ENCODE results near the gene ORAI2.

Gene ORAI2

GRCh38 chr7:102415685-102416225 lies 17.6 kb upstream of the ORAI2 start:
- no peak for DNase-seq (ENCODE audit: low spot score)

GRCh38 chr7:102416406-102416805 lies 17.0 kb upstream of the ORAI2 start:
- DNase-seq (ENCODE audit: low spot score): no peak

GRCh38 chr7:102417105-102417504 lies 16.3 kb upstream of the ORAI2 start:
- no peak for DNase-seq (ENCODE audit: low spot score)

GRCh38 chr7:102418592-102418991 lies 14.8 kb upstream of the ORAI2 start:
- DNase-seq (ENCODE audit: low spot score): no peak

- DNase-seq (ENCODE audit: low spot score): no peak
Observed at GRCh38 chr7:102421706-102422240, 11.6 kb upstream of the ORAI2 start.

- no peak for DNase-seq (ENCODE audit: low spot score)
Observed at GRCh38 chr7:102424129-102424551, 9.2 kb upstream of the ORAI2 start.

- DNase-seq (ENCODE audit: low spot score): no peak
Observed at GRCh38 chr7:102424787-102425218, 8.6 kb upstream of the ORAI2 start.

- DNase-seq (ENCODE audit: low spot score): no peak
Observed at GRCh38 chr7:102425639-102426267, 7.6 kb upstream of the ORAI2 start.

- no peak for DNase-seq (ENCODE audit: low spot score)
Observed at GRCh38 chr7:102426268-102427018, 6.9 kb upstream of the ORAI2 start.

GRCh38 chr7:102427019-102427405 lies 6.4 kb upstream of the ORAI2 start:
- no peak for DNase-seq (ENCODE audit: low spot score)

GRCh38 chr7:102429141-102429899 lies 4.1 kb upstream of the ORAI2 start:
- DNase-seq (ENCODE audit: low spot score): no peak

- DNase-seq (ENCODE audit: low spot score): peak; percentile 94
Observed at GRCh38 chr7:102431617-102432298, 1.6 kb upstream of the ORAI2 start.

- DNase-seq (ENCODE audit: low spot score): no peak
Observed at GRCh38 chr7:102432442-102433218, 745 bp upstream of the ORAI2 start.

- no peak for DNase-seq (ENCODE audit: low spot score)
Observed at GRCh38 chr7:102434039-102434486, 688 bp downstream of the ORAI2 start.

GRCh38 chr7:102436118-102436517 lies 2.7 kb downstream of the ORAI2 start:
- no peak for DNase-seq (ENCODE audit: low spot score)

- DNase-seq (ENCODE audit: low spot score): peak; percentile 67
Observed at GRCh38 chr7:102439963-102440795, 6.8 kb downstream of the ORAI2 start.

- DNase-seq (ENCODE audit: low spot score): no peak
Observed at GRCh38 chr7:102444961-102445673, 11.7 kb downstream of the ORAI2 start.

- DNase-seq (ENCODE audit: low spot score): no peak
Observed at GRCh38 chr7:102445674-102446071, 12.3 kb downstream of the ORAI2 start.
